Renal pelvis (tissue), 4 donors: ENCODE measurements around the gene IMMP2L. TPM values are rescaled to one million over a fixed set of nuclear protein-coding genes. Genes with fewer than 3 reads are reported as not detected.

Source experiments
- DNase-seq: peaks from one replicate; pipeline ENCODE4 v3.0.0-alpha.2; 2013
- polyA plus RNA-seq, 3 donors: library from polyadenylated mRNA; unstranded; fragments of 120-200 nt; gene quantifications; one replicate each; pipeline ENCODE4 v1.2.1, GENCODE V29; 2013; ENCODE audit not compliant: insufficient read length in 3 of 3

Gene IMMP2L
- polyA plus RNA-seq, 3 donors: 42.8 to 50.0 (median 43.2) TPM

GRCh38 chr7:110875346-110875745 lies 686.9 kb downstream of the IMMP2L start:
- no peak for DNase-seq

GRCh38 chr7:110871856-110872255 lies 690.4 kb downstream of the IMMP2L start:
- DNase-seq: no peak

- DNase-seq: no peak
Measured at GRCh38 chr7:110870926-110871325, 691.4 kb downstream of the IMMP2L start.

GRCh38 chr7:110868458-110868857 lies 693.8 kb downstream of the IMMP2L start:
- no peak for DNase-seq

- no peak for DNase-seq
Measured at GRCh38 chr7:110867771-110868170, 694.5 kb downstream of the IMMP2L start.

GRCh38 chr7:110863258-110863657 lies 699.0 kb downstream of the IMMP2L start:
- DNase-seq: no peak

GRCh38 chr7:110861163-110861562 lies 701.1 kb downstream of the IMMP2L start:
- no peak for DNase-seq

- DNase-seq: no peak
Measured at GRCh38 chr7:110857106-110857505, 705.2 kb downstream of the IMMP2L start.

- no peak for DNase-seq
Measured at GRCh38 chr7:110856704-110857103, 705.6 kb downstream of the IMMP2L start.

- DNase-seq: no peak
Measured at GRCh38 chr7:110854651-110855050, 707.6 kb downstream of the IMMP2L start.

GRCh38 chr7:110854166-110854565 lies 708.1 kb downstream of the IMMP2L start:
- DNase-seq: no peak

GRCh38 chr7:110853263-110853662 lies 709.0 kb downstream of the IMMP2L start:
- no peak for DNase-seq

- DNase-seq: no peak
Measured at GRCh38 chr7:110852156-110852940, 709.9 kb downstream of the IMMP2L start.

GRCh38 chr7:110850224-110850623 lies 712.1 kb downstream of the IMMP2L start:
- DNase-seq: no peak

GRCh38 chr7:110842796-110843195 lies 719.5 kb downstream of the IMMP2L start:
- DNase-seq: no peak

GRCh38 chr7:110841840-110842545 lies 720.3 kb downstream of the IMMP2L start:
- DNase-seq: peak; percentile 10

GRCh38 chr7:110839866-110840265 lies 722.4 kb downstream of the IMMP2L start:
- peak; percentile 75 for DNase-seq

GRCh38 chr7:110835849-110836248 lies 726.4 kb downstream of the IMMP2L start:
- DNase-seq: no peak

GRCh38 chr7:110835218-110835617 lies 727.1 kb downstream of the IMMP2L start:
- DNase-seq: no peak

GRCh38 chr7:110831419-110831818 lies 730.9 kb downstream of the IMMP2L start:
- no peak for DNase-seq

GRCh38 chr7:110830778-110831177 lies 731.5 kb downstream of the IMMP2L start:
- DNase-seq: no peak

GRCh38 chr7:110827936-110828335 lies 734.4 kb downstream of the IMMP2L start:
- DNase-seq: no peak

- DNase-seq: no peak
Measured at GRCh38 chr7:110827287-110827855, 734.9 kb downstream of the IMMP2L start.
